Esophagus muscularis mucosa (tissue), 4 donors: ENCODE measurements around the gene LIPC. TPM values are rescaled to one million over a fixed set of nuclear protein-coding genes. Genes with fewer than 3 reads are reported as not detected.
A peak's percentile ranks its signal among the peaks of the same experiment; 100 is the strongest.

Source experiments
- DNase-seq: peaks from one replicate; pipeline ENCODE4 v3.0.0-alpha.2; 2017; ENCODE audit errors: extremely low spot score
- H3K27ac ChIP-seq, 4 donors: fragments of 200-600 bp; sonication (generic); replicated peaks in 1 of 4; 1 replicate in 3 of 4; 2 replicates in 1 of 4; pipeline ENCODE4 v1.5.1; 2016 to 2019; ENCODE audit warnings: mild to moderate bottlenecking in 1 of 4
- H3K27me3 ChIP-seq, 4 donors: fragments of 200-600 bp; sonication (generic); one replicate each; pipeline versions ENCODE4 v1.5.1 to v1.6.0; 2016 to 2019
- H3K36me3 ChIP-seq, 4 donors: fragments of 200-600 bp; sonication (generic); one replicate each; pipeline ENCODE4 v1.5.1; 2016 to 2019
- H3K4me1 ChIP-seq, 4 donors: fragments of 200-600 bp; sonication (generic); one replicate each; pipeline ENCODE4 v1.5.1; 2016 to 2019
- H3K4me3 ChIP-seq, 4 donors: fragments of 200-600 bp; sonication (generic); 1 replicate in 2 of 4; 2 replicates in 2 of 4; pipeline ENCODE4 v1.5.1; 2016 to 2019; ENCODE audit warnings: mild to moderate bottlenecking in 4 of 4, moderate library complexity in 1 of 4
- H3K9me3 ChIP-seq, 4 donors: fragments of 200-600 bp; sonication (generic); 1 replicate in 3 of 4; 2 replicates in 1 of 4; pipeline ENCODE4 v1.5.1; 2016 to 2019
- EP300 ChIP-seq: sonication (generic); formaldehyde crosslinking; IDR thresholded peaks from one replicate; pipeline ENCODE4 v1.6.1; 2017; ENCODE audit warnings: antibody characterized with exemption
- POLR2A ChIP-seq: fragments of 450-650 bp; IDR thresholded peaks from one replicate; pipeline ENCODE4 v1.6.1; 2017; ENCODE audit warnings: antibody characterized with exemption, moderate library complexity, mild to moderate bottlenecking, low read depth
- POLR2AphosphoS5 ChIP-seq, 2 donors: sonication (generic); formaldehyde crosslinking; IDR thresholded peaks; one replicate each; pipeline ENCODE4 v1.6.1; 2017; ENCODE audit warnings: antibody characterized with exemption in 2 of 2
- WGBS: methylation state at CpG from one replicate; pipeline ENCODE4 v1.1.5; 2018; 5-methylcytosine and 5-hydroxymethylcytosine counted together
- intact Hi-C: fragments of 100-400 bp; cut with DNase I; formaldehyde crosslinking; loops from one replicate; pipeline ENCODE4 v1.15.1; 2023
- total RNA-seq, 4 donors: library from RNA; depleted of rRNA; stranded (reverse); fragments of >200 nt; gene quantifications; one replicate each; pipeline versions ENCODE4 v1.1.0 to v1.2.1, GENCODE V29; 2016
- TF ChIP-seq, protein P1 (sequence below), 3 experiments: fragments of 200-600 bp in 2 of 3; fragments of 450-650 bp in 1 of 3; sonication (generic) in 2 of 3; IDR thresholded peaks; one replicate each; pipeline ENCODE4 v1.5.1; 2017 to 2019; ENCODE audit warnings: antibody characterized with exemption in 3 of 3, mild to moderate bottlenecking in 2 of 3, moderate library complexity in 1 of 3

LIPC gene
- total RNA-seq, 4 donors from 2014 or later = 0.06 to 0.63 (median 0.37) TPM

DNA sequence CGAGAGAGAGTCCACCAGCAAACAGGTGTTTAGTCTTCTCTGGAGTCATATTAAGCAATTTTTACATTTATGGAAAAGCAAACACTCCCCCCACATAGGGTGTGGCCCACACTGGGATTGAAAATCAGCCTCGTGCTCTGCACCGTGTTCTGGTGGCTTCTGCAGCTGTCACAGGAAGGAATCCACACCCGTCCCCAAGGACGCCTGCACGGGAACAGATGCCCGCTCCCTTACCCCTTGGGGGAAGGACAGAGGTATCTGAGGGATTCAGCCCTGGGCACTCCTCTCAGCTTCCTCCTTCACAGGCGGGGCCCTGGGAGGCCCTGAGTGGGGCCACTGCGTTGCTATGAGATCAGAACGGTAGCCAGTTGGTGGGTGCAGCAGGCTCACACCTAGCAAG is 27.8 kb downstream of the LIPC start:
- Histone ChIP-seq H3K27ac (peak overlapping the region; percentile 36 to 57 (median 47)), H3K36me3 (no peaks in the 10 kb centered on the region), H3K4me1 (peaks cover 16 to 25% (median 22%) of the 10 kb centered on the region in 4 donors), H3K4me3 (no peak overlapping the region), H3K27me3 (no peaks in the 10 kb centered on the region), H3K9me3 (no peaks in the 10 kb centered on the region)
- intact Hi-C loops = no loop called here
- WGBS = 59% methylated on average over 7 of the region's 10 CpGs
- no peak for DNase-seq
- TF ChIP-seq POLR2AphosphoS5 (IDR thresholded peaks at IDR 0.05) (peak in 1 of 2 donors; percentile 56), POLR2A (no peak)

DNA sequence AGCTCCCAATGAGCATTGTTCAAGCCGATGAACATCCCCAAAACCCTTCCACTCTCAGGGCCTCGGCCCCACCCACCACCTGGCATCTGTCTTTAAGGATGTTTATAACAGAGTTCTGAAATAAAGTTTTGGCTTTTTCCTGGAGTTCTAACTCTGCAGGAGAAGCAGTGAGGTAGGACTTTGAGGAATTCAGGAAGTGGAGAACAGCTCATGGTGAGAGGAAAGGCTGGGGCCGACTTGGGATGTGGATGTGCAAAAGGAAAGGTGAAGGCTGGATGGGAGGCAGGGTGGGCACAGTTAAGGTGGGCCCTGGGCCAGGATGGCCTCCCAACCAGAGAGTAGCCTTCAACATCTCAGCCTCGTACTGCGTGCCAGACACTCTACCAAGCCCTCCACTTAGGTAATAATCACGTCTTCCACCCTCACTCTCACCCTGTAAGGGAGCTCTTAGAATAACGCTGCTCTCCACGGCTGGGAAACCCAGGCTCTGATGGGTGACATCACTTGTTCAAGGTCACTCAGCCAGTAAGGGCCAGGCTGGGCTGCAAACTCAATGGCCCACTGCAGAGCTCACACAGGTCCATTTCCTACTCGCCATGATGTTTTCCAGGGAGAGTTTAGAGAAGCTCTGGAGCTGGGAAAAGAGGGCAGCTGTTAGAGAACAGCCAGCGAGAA is 28.5 kb downstream of the LIPC start:
- peaks cover 16 to 25% (median 22%) of the 10 kb centered on the region in 4 donors for H3K4me1 ChIP-seq
- TF ChIP-seq POLR2AphosphoS5 (IDR thresholded peaks at IDR 0.05) (no peak), EP300 (no peak), POLR2A (no peak)
- TF ChIP-seq, protein P1, sequence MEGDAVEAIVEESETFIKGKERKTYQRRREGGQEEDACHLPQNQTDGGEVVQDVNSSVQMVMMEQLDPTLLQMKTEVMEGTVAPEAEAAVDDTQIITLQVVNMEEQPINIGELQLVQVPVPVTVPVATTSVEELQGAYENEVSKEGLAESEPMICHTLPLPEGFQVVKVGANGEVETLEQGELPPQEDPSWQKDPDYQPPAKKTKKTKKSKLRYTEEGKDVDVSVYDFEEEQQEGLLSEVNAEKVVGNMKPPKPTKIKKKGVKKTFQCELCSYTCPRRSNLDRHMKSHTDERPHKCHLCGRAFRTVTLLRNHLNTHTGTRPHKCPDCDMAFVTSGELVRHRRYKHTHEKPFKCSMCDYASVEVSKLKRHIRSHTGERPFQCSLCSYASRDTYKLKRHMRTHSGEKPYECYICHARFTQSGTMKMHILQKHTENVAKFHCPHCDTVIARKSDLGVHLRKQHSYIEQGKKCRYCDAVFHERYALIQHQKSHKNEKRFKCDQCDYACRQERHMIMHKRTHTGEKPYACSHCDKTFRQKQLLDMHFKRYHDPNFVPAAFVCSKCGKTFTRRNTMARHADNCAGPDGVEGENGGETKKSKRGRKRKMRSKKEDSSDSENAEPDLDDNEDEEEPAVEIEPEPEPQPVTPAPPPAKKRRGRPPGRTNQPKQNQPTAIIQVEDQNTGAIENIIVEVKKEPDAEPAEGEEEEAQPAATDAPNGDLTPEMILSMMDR (IDR thresholded peaks at IDR 0.05) = no peak
- no peaks in the 10 kb centered on the region for H3K27me3 ChIP-seq
- no peak overlapping the region for H3K4me3 ChIP-seq
- no peaks in the 10 kb centered on the region for H3K9me3 ChIP-seq
- intact Hi-C loops = no loop called here
- WGBS = 93% methylated on average over 10 of the region's 10 CpGs
- no peaks in the 10 kb centered on the region for H3K36me3 ChIP-seq
- no peak for DNase-seq
- peak overlapping the region; percentile 36 to 57 (median 47) for H3K27ac ChIP-seq

DNA sequence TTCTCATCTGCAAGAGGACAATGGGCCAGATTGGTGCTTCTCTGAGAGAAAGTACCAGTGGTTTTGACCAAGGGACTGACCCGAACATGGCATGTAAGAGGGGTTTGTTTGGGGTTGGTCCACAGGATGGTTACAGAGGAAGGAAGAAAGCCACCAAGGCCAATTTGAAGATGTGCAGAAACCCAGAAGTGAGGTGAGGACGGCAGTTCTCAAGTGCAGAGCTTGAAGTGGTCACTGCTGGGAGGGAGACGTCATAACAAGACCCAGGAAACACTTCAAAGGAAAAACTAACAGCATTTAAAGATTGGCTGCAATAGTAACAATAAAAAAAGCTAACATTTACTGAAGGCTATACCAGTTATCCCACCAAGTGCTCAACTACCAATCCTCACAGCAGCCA is 29.1 kb downstream of the LIPC start:
- intact Hi-C loops = no loop called here
- 90% methylated on average over 3 of the region's 3 CpGs for WGBS
- peaks cover 16 to 25% (median 22%) of the 10 kb centered on the region in 4 donors for H3K4me1 ChIP-seq

DNA sequence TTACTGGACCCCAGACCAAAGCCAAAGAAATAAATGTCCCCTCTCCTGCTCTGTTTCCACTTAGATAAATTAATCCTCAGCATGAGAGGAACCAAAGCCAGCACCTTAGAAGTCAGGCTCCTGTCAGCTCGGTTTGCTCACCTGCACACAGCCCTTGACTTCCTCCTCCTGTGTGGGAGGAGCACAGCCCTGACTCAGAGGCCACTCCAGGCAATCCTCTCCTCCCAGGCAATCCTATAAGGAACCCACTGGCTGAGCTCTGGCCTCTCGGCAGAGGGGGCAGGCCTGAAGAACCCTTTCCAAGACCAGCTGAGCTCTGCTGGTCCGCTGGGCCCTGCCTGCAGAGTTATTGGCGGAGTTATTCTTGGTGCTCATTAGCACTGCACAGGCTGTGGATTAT is 30.8 kb downstream of the LIPC start:
- H3K4me3 ChIP-seq = no peak overlapping the region
- H3K27ac ChIP-seq = no peak overlapping the region
- WGBS = 100% methylated on average over 2 of the region's 4 CpGs
- DNase-seq = no peak
- intact Hi-C loops = no loop called here
- TF ChIP-seq POLR2A = no peak
- TF ChIP-seq, protein P1 (IDR thresholded peaks at IDR 0.05) = no peak
- no peak for TF ChIP-seq EP300
- TF ChIP-seq POLR2AphosphoS5 (IDR thresholded peaks at IDR 0.05) = no peak
- no peaks in the 10 kb centered on the region for H3K36me3 ChIP-seq
- H3K27me3 ChIP-seq = no peaks in the 10 kb centered on the region
- H3K4me1 ChIP-seq = peaks cover 16 to 25% (median 20%) of the 10 kb centered on the region in 4 donors
- H3K9me3 ChIP-seq = no peaks in the 10 kb centered on the region

More for the DNA sequence above, 29.1 kb downstream of the LIPC start:
- no peak for TF ChIP-seq EP300
- no peak for TF ChIP-seq POLR2AphosphoS5 (IDR thresholded peaks at IDR 0.05)
- TF ChIP-seq, protein P1 (IDR thresholded peaks at IDR 0.05) = no peak
- TF ChIP-seq POLR2A = no peak
- H3K27me3 ChIP-seq = no peaks in the 10 kb centered on the region
- no peak overlapping the region for H3K4me3 ChIP-seq
- H3K27ac ChIP-seq = no peak overlapping the region
- DNase-seq = no peak
- H3K36me3 ChIP-seq = no peaks in the 10 kb centered on the region
- no peaks in the 10 kb centered on the region for H3K9me3 ChIP-seq

DNA sequence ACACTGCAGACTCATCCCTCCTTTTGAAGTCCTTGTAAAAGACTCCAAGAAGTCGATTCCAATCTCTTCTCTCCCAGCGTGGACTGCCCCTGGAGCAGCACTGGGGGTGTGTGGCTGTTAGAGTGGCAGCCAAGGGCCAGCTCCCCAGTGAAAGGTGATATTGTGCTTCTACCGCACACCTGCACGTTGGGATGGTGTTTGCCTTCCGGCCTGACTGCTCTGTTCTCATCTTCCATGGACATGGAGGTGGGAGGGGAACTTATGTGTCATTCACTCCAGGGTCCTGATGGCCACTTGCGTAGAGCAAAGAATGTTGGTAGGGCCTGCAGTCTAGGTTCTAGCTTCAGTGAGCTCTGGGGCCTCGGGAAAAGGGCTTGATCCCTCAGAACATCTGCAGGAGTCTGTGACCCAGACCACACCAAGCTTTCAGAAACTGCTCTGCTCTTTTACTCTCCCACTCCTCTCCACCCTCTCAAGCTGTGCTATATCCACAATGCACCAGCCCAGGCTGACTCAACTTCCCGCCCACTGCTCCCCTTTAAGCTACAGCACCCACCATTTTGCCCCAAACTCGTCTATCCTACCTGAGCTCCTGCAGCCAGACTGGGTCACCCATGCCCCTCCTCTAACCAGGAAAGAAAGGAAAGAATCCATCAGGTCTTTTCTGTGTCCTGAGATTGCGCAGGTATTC is 31.3 kb downstream of the LIPC start:
- Histone ChIP-seq H3K4me3 (no peak overlapping the region), H3K4me1 (peaks cover 16 to 20% (median 19%) of the 10 kb centered on the region in 4 donors), H3K9me3 (no peaks in the 10 kb centered on the region), H3K27ac (no peak overlapping the region), H3K27me3 (no peaks in the 10 kb centered on the region), H3K36me3 (no peaks in the 10 kb centered on the region)
- WGBS = 92% methylated on average over 10 of the region's 10 CpGs
- TF ChIP-seq POLR2A (no peak), EP300 (no peak), POLR2AphosphoS5 (IDR thresholded peaks at IDR 0.05) (no peak)
- TF ChIP-seq, protein P1 (IDR thresholded peaks at IDR 0.05) = no peak
- intact Hi-C loops = no loop called here
- DNase-seq = no peak
